ENCODE results near the gene MCCC1. TPM values are rescaled to one million over a fixed set of nuclear protein-coding genes. Genes with fewer than 3 reads are reported as not detected.

The MCCC1 gene
- 15.0 and 17.5 TPM in 2 replicates for total RNA-seq (2014; rRNA removed; shearing (Covaris generic))

DNA sequence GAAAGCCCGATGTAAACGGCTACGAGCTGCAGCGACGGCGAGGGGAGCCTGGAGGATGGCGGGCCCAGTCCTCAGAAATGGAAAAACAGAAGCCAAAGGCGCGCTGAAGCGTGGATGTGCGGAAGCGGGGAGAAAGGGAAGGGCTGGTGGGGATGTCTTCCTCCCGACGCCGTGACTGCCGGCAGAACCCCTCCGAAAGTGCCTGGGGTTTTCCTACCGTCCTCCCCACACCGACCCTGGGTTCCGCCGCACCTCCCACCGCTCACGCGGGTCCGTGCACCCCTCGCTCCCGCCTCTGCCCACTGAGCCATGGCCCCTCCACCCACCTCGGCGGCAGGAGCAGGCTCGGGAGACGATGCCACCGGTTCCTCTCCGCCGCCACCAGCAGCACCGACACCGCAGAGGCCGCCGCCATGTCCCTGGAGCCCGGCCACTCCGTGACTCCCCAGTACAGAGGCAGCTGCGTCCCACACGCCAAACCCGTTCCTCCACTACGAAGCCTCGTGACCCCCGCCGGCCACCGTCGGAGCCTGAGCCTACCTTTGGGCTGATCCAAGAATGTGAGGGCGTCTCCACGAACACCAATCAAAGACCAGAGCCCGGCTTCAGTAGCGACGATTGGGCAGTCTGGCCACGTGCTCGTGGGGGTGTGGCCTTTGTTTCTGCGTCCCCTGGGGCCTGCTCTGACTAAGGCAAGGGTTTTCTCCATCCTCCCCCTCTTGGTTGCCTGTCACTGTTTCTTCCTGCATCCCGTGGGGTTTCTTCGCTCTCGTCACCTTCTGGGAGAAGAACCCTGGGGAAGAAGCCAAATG lies at the start of gene MCCC1:
TSS of gene MCCC1 (minus strand) at position 471 of the 812 bp plus-strand sequence. CDS start at position 415, 56 bp downstream.
- Histone ChIP-seq H3K27me3 (no peaks in the 10 kb centered on the region), H3K4me3 (peak within 1 kb of the TSS; percentile 93), H3K27ac (peak within 1 kb of the TSS; percentile 68), H3K9me3 (replicated peaks) (no peaks in the 10 kb centered on the region), H3K4me1 (peaks cover 4% of the 10 kb centered on the region; the same call in 1 of the 2 replicates), H3K36me3 (no peaks in the 10 kb centered on the region)
- peak; percentile 97 to 98 for DNase-seq

- Histone ChIP-seq H3K4me1 (peaks cover 3% of the 10 kb centered on the region; the same call in 1 of the 2 replicates), H3K9me3 (replicated peaks) (no peaks in the 10 kb centered on the region), H3K27me3 (no peaks in the 10 kb centered on the region), H3K4me3 (no peak overlapping the region), H3K36me3 (no peaks in the 10 kb centered on the region), H3K27ac (no peak overlapping the region)
- no peak for DNase-seq
These were observed 48.8 kb upstream of the MCCC1 start for GRCh38 chr3:183148056-183148455.

GRCh38 chr3:183144363-183144762 lies 45.1 kb upstream of the MCCC1 start:
- no peak for DNase-seq
- H3K4me3 ChIP-seq = no peak overlapping the region
- H3K9me3 ChIP-seq (replicated peaks) = 0 out of 2 replicates have a peak, but pooled peaks cover 2% of the 10 kb centered on the region
- no peaks in the 10 kb centered on the region for H3K4me1 ChIP-seq
- H3K27ac ChIP-seq = no peak overlapping the region
- H3K27me3 ChIP-seq = no peaks in the 10 kb centered on the region
- H3K36me3 ChIP-seq = no peaks in the 10 kb centered on the region

- no peak for DNase-seq
- no peak overlapping the region for H3K4me3 ChIP-seq
These were observed 42.9 kb upstream of the MCCC1 start for GRCh38 chr3:183142199-183142598.

DNA sequence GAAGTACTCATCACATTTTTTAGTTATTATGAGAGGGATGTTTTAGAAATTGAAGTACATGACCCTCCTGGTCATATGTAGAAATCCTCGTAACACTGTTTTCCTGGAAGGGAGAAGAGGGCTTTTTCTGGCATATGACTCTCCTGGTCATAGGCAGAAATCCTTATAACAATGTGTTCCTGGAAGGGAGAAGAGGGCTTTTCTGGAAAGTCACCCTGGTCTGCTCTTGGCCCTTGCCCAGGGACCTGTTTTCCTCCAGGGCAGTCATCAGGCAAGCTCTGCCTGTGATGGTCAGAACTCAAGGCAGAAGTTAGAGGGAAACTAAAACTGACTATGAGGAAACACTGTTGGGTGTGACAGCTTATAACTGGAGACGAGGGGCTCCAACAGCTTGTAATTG lies 35.5 kb upstream of the MCCC1 start:
- Histone ChIP-seq H3K27ac (no peak overlapping the region), H3K4me3 (no peak overlapping the region), H3K27me3 (no peaks in the 10 kb centered on the region), H3K9me3 (replicated peaks) (no peaks in the 10 kb centered on the region), H3K36me3 (no peaks in the 10 kb centered on the region), H3K4me1 (no peaks in the 10 kb centered on the region)
- no peak for DNase-seq

More at GRCh38 chr3:183142199-183142598, 42.9 kb upstream of the MCCC1 start:
- Histone ChIP-seq H3K9me3 (replicated peaks) (0 out of 2 replicates have a peak, but pooled peaks cover 2% of the 10 kb centered on the region), H3K27me3 (no peaks in the 10 kb centered on the region), H3K4me1 (no peaks in the 10 kb centered on the region), H3K36me3 (no peaks in the 10 kb centered on the region), H3K27ac (no peak overlapping the region)

DNA sequence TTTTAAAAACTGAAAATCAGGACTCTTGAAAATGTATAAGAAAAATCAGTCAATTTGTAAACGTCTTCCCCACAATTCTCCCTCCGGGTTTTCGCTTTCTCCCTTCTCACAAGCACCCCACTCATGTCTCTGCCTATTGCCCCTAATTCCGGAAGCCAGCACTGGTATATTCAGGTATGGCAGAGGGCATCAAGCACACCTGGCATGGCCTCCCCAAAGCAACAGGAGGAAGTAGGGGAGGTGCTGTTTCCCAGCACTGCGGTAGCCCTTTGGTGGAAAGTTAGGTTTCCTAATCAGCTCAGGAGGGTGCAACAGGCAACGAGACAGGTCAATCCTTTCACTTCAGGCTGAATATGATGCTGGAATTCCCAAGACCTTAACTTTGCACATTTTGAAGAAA lies 33.1 kb upstream of the MCCC1 start:
- no peak overlapping the region for H3K27ac ChIP-seq
- H3K4me1 ChIP-seq = no peaks in the 10 kb centered on the region
- H3K27me3 ChIP-seq = no peaks in the 10 kb centered on the region
- H3K9me3 ChIP-seq (replicated peaks) = 0 out of 2 replicates have a peak, but pooled peaks cover 2% of the 10 kb centered on the region
- no peaks in the 10 kb centered on the region for H3K36me3 ChIP-seq
- no peak for DNase-seq
- no peak overlapping the region for H3K4me3 ChIP-seq

GRCh38 chr3:183131735-183132134 lies 32.4 kb upstream of the MCCC1 start:
- no peaks in the 10 kb centered on the region for H3K27me3 ChIP-seq
- H3K4me3 ChIP-seq = no peak overlapping the region
- 0 out of 2 replicates have a peak, but pooled peaks cover 2% of the 10 kb centered on the region for H3K9me3 ChIP-seq (replicated peaks)
- H3K4me1 ChIP-seq = no peaks in the 10 kb centered on the region
- H3K27ac ChIP-seq = no peak overlapping the region
- H3K36me3 ChIP-seq = no peaks in the 10 kb centered on the region
- DNase-seq = no peak

GRCh38 chr3:183131186-183131725 lies 32.0 kb upstream of the MCCC1 start:
- Histone ChIP-seq H3K36me3 (no peaks in the 10 kb centered on the region), H3K27me3 (no peaks in the 10 kb centered on the region), H3K9me3 (replicated peaks) (0 out of 2 replicates have a peak, but pooled peaks cover 2% of the 10 kb centered on the region), H3K4me1 (no peaks in the 10 kb centered on the region), H3K4me3 (no peak overlapping the region), H3K27ac (no peak overlapping the region)
- no peak for DNase-seq

DNA sequence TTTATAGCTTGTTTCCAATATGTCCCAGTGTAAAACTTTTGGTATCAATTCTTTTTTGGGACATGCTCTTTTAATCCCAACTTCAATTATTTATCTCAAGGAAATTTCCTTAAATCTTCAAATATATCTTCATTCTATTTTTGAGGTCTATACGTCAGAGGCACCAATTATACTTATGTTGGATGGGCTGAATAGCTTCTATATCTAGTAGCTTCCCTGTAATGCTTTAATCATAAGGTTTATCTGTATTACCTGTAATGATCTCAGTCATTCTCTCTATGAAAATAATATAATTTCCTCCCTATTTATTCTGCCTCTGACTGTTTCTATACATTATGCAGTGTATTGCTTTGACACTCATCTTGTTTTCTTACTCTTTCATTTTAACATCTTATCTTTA lies 29.9 kb upstream of the MCCC1 start:
- Histone ChIP-seq H3K4me1 (no peaks in the 10 kb centered on the region), H3K27me3 (no peaks in the 10 kb centered on the region), H3K27ac (no peak overlapping the region), H3K36me3 (no peaks in the 10 kb centered on the region), H3K4me3 (no peak overlapping the region), H3K9me3 (replicated peaks) (0 out of 2 replicates have a peak, but pooled peaks cover 2% of the 10 kb centered on the region)
- DNase-seq = no peak

- no peaks in the 10 kb centered on the region for H3K27me3 ChIP-seq
- H3K36me3 ChIP-seq = no peaks in the 10 kb centered on the region
- H3K4me3 ChIP-seq = no peak overlapping the region
- H3K9me3 ChIP-seq (replicated peaks) = 0 out of 2 replicates have a peak, but pooled peaks cover 2% of the 10 kb centered on the region
- no peak for DNase-seq
- H3K27ac ChIP-seq = no peak overlapping the region
- no peaks in the 10 kb centered on the region for H3K4me1 ChIP-seq
These were observed 29.4 kb upstream of the MCCC1 start for GRCh38 chr3:183128709-183129108.

DNA sequence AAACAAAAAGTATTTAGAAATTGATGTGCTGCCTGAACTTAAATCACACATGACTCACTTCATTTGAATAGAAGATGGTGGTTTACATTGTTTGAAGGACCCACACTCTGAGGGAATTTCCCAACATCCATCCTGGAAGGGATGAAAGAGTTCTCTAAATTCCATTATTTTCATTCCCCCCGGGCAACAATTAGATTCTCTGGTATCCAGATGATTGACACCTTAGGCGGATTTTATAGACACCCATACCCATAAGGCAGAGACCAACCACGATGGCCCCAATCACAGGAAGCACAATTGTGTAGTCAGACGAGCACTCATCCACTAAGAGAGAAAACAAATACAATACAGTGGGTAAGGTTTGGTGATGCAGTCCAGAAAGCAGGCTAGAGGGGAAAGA lies 24.6 kb upstream of the MCCC1 start:
- no peaks in the 10 kb centered on the region for H3K9me3 ChIP-seq (replicated peaks)
- H3K4me1 ChIP-seq = no peaks in the 10 kb centered on the region
- no peak overlapping the region for H3K4me3 ChIP-seq
- H3K27me3 ChIP-seq = no peaks in the 10 kb centered on the region
- DNase-seq = no peak
- H3K27ac ChIP-seq = no peak overlapping the region
- H3K36me3 ChIP-seq = no peaks in the 10 kb centered on the region

GRCh38 chr3:183122257-183122932 lies 23.1 kb upstream of the MCCC1 start:
- H3K36me3 ChIP-seq = no peaks in the 10 kb centered on the region
- peak in 1 of 2 experiments; percentile 63 for DNase-seq
- no peaks in the 10 kb centered on the region for H3K9me3 ChIP-seq (replicated peaks)
- no peak overlapping the region for H3K4me3 ChIP-seq
- H3K27me3 ChIP-seq = no peaks in the 10 kb centered on the region
- no peaks in the 10 kb centered on the region for H3K4me1 ChIP-seq
- H3K27ac ChIP-seq = no peak overlapping the region

- no peak for DNase-seq
- no peaks in the 10 kb centered on the region for H3K9me3 ChIP-seq (replicated peaks)
- H3K4me3 ChIP-seq = no peak overlapping the region
- no peaks in the 10 kb centered on the region for H3K4me1 ChIP-seq
- H3K36me3 ChIP-seq = no peaks in the 10 kb centered on the region
- H3K27me3 ChIP-seq = no peaks in the 10 kb centered on the region
- no peak overlapping the region for H3K27ac ChIP-seq
These were observed 21.4 kb upstream of the MCCC1 start for GRCh38 chr3:183120538-183121215.

- H3K4me1 ChIP-seq = no peaks in the 10 kb centered on the region
- no peaks in the 10 kb centered on the region for H3K27me3 ChIP-seq
- H3K27ac ChIP-seq = no peak overlapping the region
- DNase-seq = no peak
- H3K9me3 ChIP-seq (replicated peaks) = no peaks in the 10 kb centered on the region
- no peak overlapping the region for H3K4me3 ChIP-seq
- H3K36me3 ChIP-seq = no peaks in the 10 kb centered on the region
These were observed 17.8 kb upstream of the MCCC1 start for GRCh38 chr3:183117056-183117455.
